Dermis microvascular lymphatic vessel endothelial cell (primary cell): ENCODE data around the gene PRPF38A. TPM values are rescaled to one million over a fixed set of nuclear protein-coding genes. Genes with fewer than 3 reads are reported as not detected.

Source experiments
- DNase-seq, 2 donors: peaks; one replicate each; pipeline versions ENCODE4 v3.0.0 to v3.0.0-alpha.2; 2010; ENCODE audit warnings: low read depth in 2 of 2
- total RNA-seq: library from RNA; depleted of rRNA; stranded (reverse); fragments of >200 nt; gene quantifications from 2 replicates; pipeline ENCODE4 v1.2.1, GENCODE V29; 2014

PRPF38A gene
- total RNA-seq, 1 donor from 2014 or later, result 8.0 TPM

GRCh38 chr1:52460694-52461093, 56.3 kb downstream of the PRPF38A start:
- DNase-seq, result no peak

GRCh38 chr1:52461821-52462220, 57.4 kb downstream of the PRPF38A start:
- DNase-seq, result no peak

GRCh38 chr1:52463891-52464290, 59.5 kb downstream of the PRPF38A start:
- no peak for DNase-seq

DNA sequence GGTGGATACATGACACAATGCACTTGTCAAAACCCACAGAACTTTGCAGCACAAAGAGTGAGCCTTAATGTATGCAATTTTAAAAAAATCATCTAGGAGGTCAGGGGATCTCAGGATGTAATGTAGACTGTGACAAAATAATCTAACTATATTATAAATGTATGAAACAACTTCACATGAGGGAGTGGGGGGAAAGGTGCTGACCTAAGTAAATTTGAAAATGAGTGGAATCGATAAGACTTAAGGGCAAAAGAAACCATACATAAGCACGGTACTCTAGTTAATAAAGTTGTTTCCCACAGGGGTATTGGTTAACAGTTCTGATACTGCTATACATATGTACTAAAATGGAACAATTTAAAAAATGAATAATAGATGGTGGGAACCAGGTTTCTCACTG, 64.7 kb downstream of the PRPF38A start:
- DNase-seq, result no peak

Other genes starting within 250 kb of the PRPF38A start
- gene CC2D1B, start 38.4 kb upstream of the PRPF38A start, total RNA-seq, result 16.3 and 23.9 TPM in 2 replicates
- gene ORC1, start 179 bp upstream of the PRPF38A start, total RNA-seq, result 3.5 and 6.5 TPM in 2 replicates
- gene TUT4, start 148.5 kb downstream of the PRPF38A start, total RNA-seq, result 13.7 and 16.6 TPM in 2 replicates
- gene GPX7, start 197.8 kb downstream of the PRPF38A start, total RNA-seq, result 15.0 and 20.7 TPM in 2 replicates
- gene SHISAL2A, start 228.6 kb downstream of the PRPF38A start, total RNA-seq, result not detected in 2 replicates